Neural progenitor cell (in vitro differentiated cells): ENCODE data around the gene PLXNA4. TPM values are rescaled to one million over a fixed set of nuclear protein-coding genes. Genes with fewer than 3 reads are reported as not detected.

Experiments used
- DNase-seq: peaks from one replicate; pipeline ENCODE4 v3.0.0-alpha.2; 2016; ENCODE audit warnings: low spot score
- H2AFZ ChIP-seq: fragments of 200-600 bp; sonication (generic); replicated peaks from 2 replicates; pipeline ENCODE4 v1.6.1; 2016; ENCODE audit warnings: antibody characterized with exemption
- H3F3A ChIP-seq: fragments of 200-600 bp; sonication (generic); 2 replicates; pipeline ENCODE4 v1.6.1; 2016; ENCODE audit warnings: antibody characterized with exemption, low read depth
- H3K27ac ChIP-seq: fragments of 200-600 bp; sonication (generic); 2 replicates; pipeline ENCODE4 v1.5.1; 2016; ENCODE audit warnings: mild to moderate bottlenecking
- H3K27me3 ChIP-seq: fragments of 200-600 bp; sonication (generic); 2 replicates; pipeline ENCODE4 v1.6.1; 2016; ENCODE audit warnings: mild to moderate bottlenecking, moderate library complexity
- H3K36me3 ChIP-seq: fragments of 200-600 bp; sonication (generic); 2 replicates; pipeline ENCODE4 v1.5.1; 2016
- H3K4me1 ChIP-seq: fragments of 200-600 bp; sonication (generic); 2 replicates; pipeline ENCODE4 v1.6.1; 2016; ENCODE audit warnings: mixed run types
- H3K4me2 ChIP-seq: fragments of 200-600 bp; sonication (generic); 2 replicates; pipeline ENCODE4 v1.6.1; 2016
- H3K4me3 ChIP-seq: fragments of 200-600 bp; sonication (generic); 2 replicates; pipeline ENCODE4 v1.5.1; 2016
- H3K79me2 ChIP-seq: fragments of 200-600 bp; sonication (generic); 2 replicates; pipeline ENCODE4 v1.6.1; 2016; ENCODE audit warnings: low read depth
- H3K9ac ChIP-seq: fragments of 200-600 bp; sonication (generic); 2 replicates; pipeline ENCODE4 v1.6.1; 2016
- H3K9me3 ChIP-seq: fragments of 200-600 bp; sonication (generic); 2 replicates; pipeline ENCODE4 v1.5.1; 2016; ENCODE audit warnings: low read depth
- H4K20me1 ChIP-seq: fragments of 200-600 bp; sonication (generic); 2 replicates; pipeline ENCODE4 v1.6.1; 2016; ENCODE audit warnings: low read depth
- H3K27ac Mint-ChIP-seq: 3 replicates; pipeline ENCODE4 v1.8.0; 2021; ENCODE audit warnings: mixed read lengths
- H3K27me3 Mint-ChIP-seq: 2 replicates; pipeline ENCODE4 v1.8.0; 2022; ENCODE audit warnings: low read depth, mild to moderate bottlenecking, inconsistent platforms, moderate library complexity, mixed read lengths; ENCODE audit not compliant: insufficient read depth
- H3K36me3 Mint-ChIP-seq: 3 replicates; pipeline ENCODE4 v1.8.0; 2021; ENCODE audit warnings: mixed read lengths
- H3K4me1 Mint-ChIP-seq: 3 replicates; pipeline ENCODE4 v1.8.0; 2021; ENCODE audit warnings: mixed read lengths
- H3K4me3 Mint-ChIP-seq: 3 replicates; pipeline ENCODE4 v1.8.0; 2021; ENCODE audit warnings: mild to moderate bottlenecking, moderate library complexity, mixed read lengths
- H3K9me3 Mint-ChIP-seq: 3 replicates; pipeline ENCODE4 v1.8.0; 2020; ENCODE audit warnings: mixed read lengths
- CTCF ChIP-seq: fragments of 200-600 bp; sonication (generic); IDR thresholded peaks from 2 replicates; pipeline ENCODE4 v1.5.1; 2017; ENCODE audit warnings: antibody characterized with exemption, mild to moderate bottlenecking
- EZH2 ChIP-seq: fragments of 200-600 bp; sonication (generic); IDR thresholded peaks from 2 replicates; pipeline ENCODE4 v1.6.1; 2017; ENCODE audit warnings: antibody characterized with exemption, mild to moderate bottlenecking, moderate library complexity
- EZH2phosphoT487 ChIP-seq: fragments of 200-600 bp; sonication (generic); IDR thresholded peaks from 2 replicates; pipeline ENCODE4 v1.6.1; 2017; ENCODE audit warnings: antibody characterized with exemption
- total RNA-seq: library from RNA; depleted of rRNA; stranded (reverse); fragments of >200 nt; gene quantifications from 2 replicates; pipeline ENCODE4 v1.2.3, GENCODE V29; 2015; ENCODE audit warnings: low replicate concordance

Gene PLXNA4
- total RNA-seq, 1 donor from 2014 or later, result 0.49 TPM

- no peak overlapping the region for H3K27ac Mint-ChIP-seq
- no peaks in the 10 kb centered on the region for H3K27me3 Mint-ChIP-seq
Observed at GRCh38 chr7:132425942-132426341, 150.3 kb downstream of the PLXNA4 start.

DNA sequence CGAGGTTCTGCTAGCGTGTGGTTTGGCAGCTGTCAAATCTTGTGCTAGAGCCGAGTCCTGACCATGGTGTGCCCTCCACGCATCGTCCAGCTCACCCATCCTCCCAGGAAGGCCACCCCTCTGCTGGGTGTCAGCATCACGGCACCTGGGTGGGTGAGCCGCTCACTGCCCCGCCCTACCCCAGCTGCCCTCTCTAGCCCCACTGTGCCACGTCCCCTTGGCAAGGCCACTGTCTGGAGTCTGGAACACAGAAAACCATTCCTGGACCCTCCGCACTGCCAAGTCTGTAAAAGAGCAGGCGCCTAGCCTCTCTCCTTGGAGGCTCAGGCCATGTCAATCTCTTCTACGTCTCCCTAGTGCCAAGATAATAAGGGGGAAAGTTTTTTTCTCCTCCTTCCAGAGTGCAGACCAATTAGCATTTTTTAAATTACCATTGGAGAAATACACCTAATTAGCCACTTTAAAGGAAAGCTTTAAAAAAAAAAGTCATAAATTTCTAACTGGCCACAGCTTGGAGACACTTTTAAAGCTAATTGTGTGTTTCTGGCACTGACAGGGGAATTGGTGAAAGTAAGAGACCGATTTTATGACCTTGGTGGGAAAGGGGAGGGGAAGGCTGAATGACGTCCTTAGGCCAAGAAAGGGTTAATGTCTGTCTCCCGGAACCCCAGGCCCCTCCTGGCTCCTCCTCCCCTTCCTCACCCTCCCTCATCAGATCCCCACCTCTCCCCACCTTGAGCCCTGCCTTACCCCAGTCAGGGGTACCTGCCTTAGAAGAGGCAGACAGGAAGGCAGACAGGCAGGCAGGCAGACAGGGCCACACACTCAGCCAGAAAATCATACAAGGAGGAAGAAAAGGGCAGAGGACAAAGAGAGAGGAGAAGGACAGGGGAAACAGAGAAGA, 151.2 kb downstream of the PLXNA4 start:
- Histone ChIP-seq H4K20me1 (no peaks in the 10 kb centered on the region), H3K4me2 (no peak overlapping the region), H3K4me1 (peaks cover 26% of the 10 kb centered on the region), H3K4me3 (no peak overlapping the region), H3K27ac (no peak overlapping the region), H3K9ac (no peak overlapping the region), H3F3A (no peaks in the 10 kb centered on the region), H2AFZ (no peak overlapping the region), H3K36me3 (no peaks in the 10 kb centered on the region), H3K9me3 (no peaks in the 10 kb centered on the region), H3K79me2 (no peaks in the 10 kb centered on the region), H3K27me3 (no peaks in the 10 kb centered on the region)
- no peaks in the 10 kb centered on the region for H3K9me3 Mint-ChIP-seq
- no peak for DNase-seq
- peak overlapping the region; percentile 72 for H3K27ac Mint-ChIP-seq
- no peaks in the 10 kb centered on the region for H3K27me3 Mint-ChIP-seq
- no peaks in the 10 kb centered on the region for H3K36me3 Mint-ChIP-seq
- H3K4me1 Mint-ChIP-seq, result peaks cover 37% of the 10 kb centered on the region
- H3K4me3 Mint-ChIP-seq, result no peak overlapping the region
- TF ChIP-seq EZH2phosphoT487 (no peak), CTCF (no peak), EZH2 (no peak)

More at GRCh38 chr7:132425942-132426341, 150.3 kb downstream of the PLXNA4 start:
- Mint-ChIP-seq H3K4me3 (no peak overlapping the region), H3K9me3 (no peaks in the 10 kb centered on the region), H3K36me3 (no peaks in the 10 kb centered on the region), H3K4me1 (peaks cover 35% of the 10 kb centered on the region)
- Histone ChIP-seq H3K27me3 (no peaks in the 10 kb centered on the region), H3K27ac (no peak overlapping the region), H3K4me3 (no peak overlapping the region), H4K20me1 (no peaks in the 10 kb centered on the region), H2AFZ (no peak overlapping the region), H3K36me3 (no peaks in the 10 kb centered on the region), H3K9me3 (no peaks in the 10 kb centered on the region), H3F3A (no peaks in the 10 kb centered on the region), H3K79me2 (no peaks in the 10 kb centered on the region), H3K4me1 (peaks cover 26% of the 10 kb centered on the region), H3K4me2 (no peak overlapping the region), H3K9ac (no peak overlapping the region)
- DNase-seq, result no peak
- no peak for TF ChIP-seq CTCF
- TF ChIP-seq EZH2phosphoT487, result no peak
- no peak for TF ChIP-seq EZH2

DNA sequence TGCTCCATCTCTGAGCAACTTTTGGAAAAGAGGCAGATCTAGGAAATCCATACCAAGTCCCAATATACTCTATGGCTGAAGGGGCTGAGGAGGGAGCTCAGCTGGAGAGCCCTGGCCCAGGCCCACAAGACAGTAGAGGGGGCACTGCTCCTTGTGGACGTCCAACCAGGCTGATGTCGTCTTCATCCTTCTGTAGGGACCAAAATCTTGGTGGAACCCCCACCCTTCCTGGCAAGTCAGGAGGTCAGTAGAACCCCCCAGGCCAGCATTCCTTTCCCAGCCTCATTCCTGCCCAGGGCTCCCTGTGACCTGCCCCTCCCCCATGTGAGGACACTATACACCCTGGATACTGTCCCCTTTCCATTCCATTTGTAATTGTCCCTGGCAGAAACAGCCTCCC, 152.0 kb downstream of the PLXNA4 start:
- peaks cover 26% of the 10 kb centered on the region for H3K4me1 ChIP-seq
- Mint-ChIP-seq H3K27me3 (no peaks in the 10 kb centered on the region), H3K4me1 (peaks cover 40% of the 10 kb centered on the region), H3K4me3 (no peak overlapping the region), H3K9me3 (no peaks in the 10 kb centered on the region), H3K36me3 (no peaks in the 10 kb centered on the region), H3K27ac (no peak overlapping the region)
- H3K9me3 ChIP-seq, result no peaks in the 10 kb centered on the region
- H3F3A ChIP-seq, result no peaks in the 10 kb centered on the region
- no peak for TF ChIP-seq EZH2
- TF ChIP-seq CTCF, result no peak
- TF ChIP-seq EZH2phosphoT487, result no peak
- H3K79me2 ChIP-seq, result no peaks in the 10 kb centered on the region
- no peaks in the 10 kb centered on the region for H4K20me1 ChIP-seq
- no peak overlapping the region for H3K9ac ChIP-seq
- H3K36me3 ChIP-seq, result no peaks in the 10 kb centered on the region
- H3K27ac ChIP-seq, result no peak overlapping the region
- no peak overlapping the region for H2AFZ ChIP-seq
- H3K27me3 ChIP-seq, result no peaks in the 10 kb centered on the region
- DNase-seq, result no peak
- H3K4me3 ChIP-seq, result no peak overlapping the region
- H3K4me2 ChIP-seq, result no peak overlapping the region
